Trophoblast cell (in vitro differentiated cells and primary cell): Measurements from ENCODE around the gene GALNT18.
A peak's percentile ranks its signal among the peaks of the same experiment; 100 is the strongest.

Experiments
- DNase-seq, 2 donors: peaks; one replicate each; pipeline ENCODE4 v3.0.0-alpha.2; 2016
- H2AFZ ChIP-seq: 2 replicates; pipeline ENCODE4 v1.6.1; 2013; ENCODE audit warnings: low read length, moderate library complexity, mild to moderate bottlenecking; ENCODE audit not compliant: insufficient read depth, poor library complexity
- H2AK5ac ChIP-seq: 2 replicates; pipeline ENCODE4 v1.6.1; 2013; ENCODE audit warnings: mild to moderate bottlenecking, low read length
- H2BK120ac ChIP-seq: 2 replicates; pipeline ENCODE4 v1.6.1; 2013; ENCODE audit warnings: low read length, mild to moderate bottlenecking, moderate library complexity; ENCODE audit not compliant: insufficient read depth, poor library complexity
- H2BK12ac ChIP-seq: 2 replicates; pipeline ENCODE4 v1.6.1; 2013; ENCODE audit warnings: mild to moderate bottlenecking, low read length, moderate library complexity
- H2BK5ac ChIP-seq: 2 replicates; pipeline ENCODE4 v1.6.1; 2013; ENCODE audit warnings: low read length, low read depth, moderate library complexity, mild to moderate bottlenecking; ENCODE audit not compliant: poor library complexity
- H3K14ac ChIP-seq: 2 replicates; pipeline ENCODE4 v1.6.1; 2013; ENCODE audit warnings: mild to moderate bottlenecking, low read length
- H3K18ac ChIP-seq: 2 replicates; pipeline ENCODE4 v1.6.1; 2013; ENCODE audit warnings: mild to moderate bottlenecking, low read length
- H3K23ac ChIP-seq: 2 replicates; pipeline ENCODE4 v1.6.1; 2013; ENCODE audit warnings: low read length
- H3K27ac ChIP-seq: 2 replicates; pipeline ENCODE4 v1.5.1; 2013; ENCODE audit warnings: low read depth, mild to moderate bottlenecking, inconsistent platforms, low read length, moderate library complexity
- H3K27me3 ChIP-seq: 2 replicates; pipeline ENCODE4 v1.6.1; 2013; ENCODE audit warnings: inconsistent platforms, mild to moderate bottlenecking, low read length, moderate library complexity; ENCODE audit not compliant: insufficient read depth
- H3K36me3 ChIP-seq, 2 experiments: 1 replicate in 1 of 2; 2 replicates in 1 of 2; pipeline ENCODE4 v1.6.1; 2013; ENCODE audit warnings: low read length in 2 of 2, mild to moderate bottlenecking in 2 of 2, moderate library complexity in 1 of 2; ENCODE audit not compliant: insufficient read depth in 2 of 2, control insufficient read depth in 1 of 2
- H3K4ac ChIP-seq: 2 replicates; pipeline ENCODE4 v1.6.1; 2013; ENCODE audit warnings: low read depth, mild to moderate bottlenecking, low read length, moderate library complexity
- H3K4me1 ChIP-seq, 2 experiments: 1 replicate in 1 of 2; 2 replicates in 1 of 2; pipeline ENCODE4 v1.6.1; 2013; ENCODE audit warnings: low read length in 2 of 2, mild to moderate bottlenecking in 2 of 2, moderate library complexity in 1 of 2; ENCODE audit not compliant: insufficient read depth in 2 of 2, control insufficient read depth in 1 of 2
- H3K4me2 ChIP-seq: 2 replicates; pipeline ENCODE4 v1.6.1; 2013; ENCODE audit warnings: inconsistent platforms, mild to moderate bottlenecking, low read length, moderate library complexity
- H3K4me3 ChIP-seq: 2 replicates; pipeline ENCODE4 v1.5.1; 2013; ENCODE audit warnings: mild to moderate bottlenecking, low read depth, low read length, inconsistent platforms
- H3K79me1 ChIP-seq: one replicate; pipeline ENCODE4 v1.6.1; 2013; ENCODE audit warnings: low read length
- H3K79me2 ChIP-seq: 2 replicates; pipeline ENCODE4 v1.6.1; 2013; ENCODE audit warnings: low read length, mild to moderate bottlenecking; ENCODE audit not compliant: control insufficient read depth, insufficient read depth, poor library complexity
- H3K9ac ChIP-seq: 2 replicates; pipeline ENCODE4 v1.6.1; 2013; ENCODE audit warnings: mild to moderate bottlenecking, low read length
- H3K9me3 ChIP-seq: 2 replicates; pipeline ENCODE4 v1.6.1; 2013; ENCODE audit warnings: low read depth, mild to moderate bottlenecking, control low read depth, inconsistent platforms, low read length; ENCODE audit not compliant: insufficient read depth
- H4K12ac ChIP-seq: 2 replicates; pipeline ENCODE4 v1.6.1; 2013; ENCODE audit warnings: low read depth, mild to moderate bottlenecking, low read length, moderate library complexity
- H4K8ac ChIP-seq: 2 replicates; pipeline ENCODE4 v1.6.1; 2013; ENCODE audit warnings: low read depth, mild to moderate bottlenecking, low read length, moderate library complexity
- H4K91ac ChIP-seq: one replicate; pipeline ENCODE4 v1.6.1; 2013; ENCODE audit warnings: low read depth, mild to moderate bottlenecking, low read length, moderate library complexity
- WGBS: extraction: QIAGEN DNeasy Blood & Tissue Kit; methylation state at CpG from one replicate; pipeline ENCODE4 v1.1.7; 2013; ENCODE audit warnings: missing lambda C conversion rate; ENCODE audit not compliant: insufficient read length, insufficient coverage; ENCODE audit errors: extremely low coverage; 5-methylcytosine and 5-hydroxymethylcytosine counted together

Gene GALNT18

GRCh38 chr11:11253497-11253896 is 368.3 kb downstream of the GALNT18 start:
- H3K27me3 ChIP-seq: no peaks in the 10 kb centered on the region
- no peaks in the 10 kb centered on the region for H3K4me1 ChIP-seq
- no peak overlapping the region for H2AK5ac ChIP-seq
- no peak overlapping the region for H3K27ac ChIP-seq
- no peak overlapping the region for H3K4ac ChIP-seq
- H3K4me3 ChIP-seq: no peak overlapping the region
- H4K8ac ChIP-seq: no peak overlapping the region
- H3K9ac ChIP-seq: no peak overlapping the region
- no peaks in the 10 kb centered on the region for H3K36me3 ChIP-seq
- no peak overlapping the region for H2BK5ac ChIP-seq
- H3K4me2 ChIP-seq: no peak overlapping the region
- H4K12ac ChIP-seq: no peak overlapping the region
- H3K79me2 ChIP-seq: no peaks in the 10 kb centered on the region
- no peak overlapping the region for H4K91ac ChIP-seq
- no peak overlapping the region for H2AFZ ChIP-seq
- no CpG with 5 or more reads among the region's 4 CpGs for WGBS
- H2BK120ac ChIP-seq: no peak overlapping the region
- no peak overlapping the region for H2BK12ac ChIP-seq
- no peaks in the 10 kb centered on the region for H3K9me3 ChIP-seq
- no peak overlapping the region for H3K18ac ChIP-seq
- no peak for DNase-seq
- no peaks in the 10 kb centered on the region for H3K79me1 ChIP-seq
- no peak overlapping the region for H3K23ac ChIP-seq
- H3K14ac ChIP-seq: no peak overlapping the region

- H3K4me3 ChIP-seq: no peak overlapping the region
- no peak overlapping the region for H3K4ac ChIP-seq
- H3K27me3 ChIP-seq: no peaks in the 10 kb centered on the region
- H2AFZ ChIP-seq: no peak overlapping the region
- H2AK5ac ChIP-seq: no peak overlapping the region
- no peak overlapping the region for H2BK12ac ChIP-seq
- no peak overlapping the region for H3K18ac ChIP-seq
- no CpG with 5 or more reads among the region's 6 CpGs for WGBS
- no peaks in the 10 kb centered on the region for H3K36me3 ChIP-seq
- H3K79me1 ChIP-seq: no peaks in the 10 kb centered on the region
- H3K14ac ChIP-seq: no peak overlapping the region
- no peak overlapping the region for H4K8ac ChIP-seq
- H2BK5ac ChIP-seq: no peak overlapping the region
- DNase-seq: no peak
- H4K12ac ChIP-seq: no peak overlapping the region
- no peak overlapping the region for H4K91ac ChIP-seq
- H3K9me3 ChIP-seq: no peaks in the 10 kb centered on the region
- H3K9ac ChIP-seq: no peak overlapping the region
- no peak overlapping the region for H3K4me2 ChIP-seq
- H3K23ac ChIP-seq: no peak overlapping the region
- H3K4me1 ChIP-seq: no peaks in the 10 kb centered on the region
- H3K79me2 ChIP-seq: no peaks in the 10 kb centered on the region
- H3K27ac ChIP-seq: no peak overlapping the region
- H2BK120ac ChIP-seq: no peak overlapping the region
Observed at GRCh38 chr11:11252403-11252802, 369.4 kb downstream of the GALNT18 start.

- no peak overlapping the region for H3K9ac ChIP-seq
- H2BK12ac ChIP-seq: no peak overlapping the region
- H2BK5ac ChIP-seq: no peak overlapping the region
- no peak overlapping the region for H3K4me3 ChIP-seq
- no peak overlapping the region for H3K14ac ChIP-seq
- no peaks in the 10 kb centered on the region for H3K79me1 ChIP-seq
- no peaks in the 10 kb centered on the region for H3K27me3 ChIP-seq
- H3K4me1 ChIP-seq: no peaks in the 10 kb centered on the region
- no peak overlapping the region for H3K23ac ChIP-seq
- H3K36me3 ChIP-seq: no peaks in the 10 kb centered on the region
- H2AK5ac ChIP-seq: no peak overlapping the region
- H4K12ac ChIP-seq: no peak overlapping the region
- H2BK120ac ChIP-seq: no peak overlapping the region
- no peak overlapping the region for H4K91ac ChIP-seq
- no peak for DNase-seq
- H4K8ac ChIP-seq: no peak overlapping the region
- H3K4me2 ChIP-seq: no peak overlapping the region
- H3K79me2 ChIP-seq: no peaks in the 10 kb centered on the region
- no peak overlapping the region for H3K4ac ChIP-seq
- no peak overlapping the region for H2AFZ ChIP-seq
- H3K27ac ChIP-seq: no peak overlapping the region
- WGBS: no CpG with 5 or more reads among the region's 4 CpGs
- H3K9me3 ChIP-seq: no peaks in the 10 kb centered on the region
- H3K18ac ChIP-seq: no peak overlapping the region
Observed at GRCh38 chr11:11251394-11251970, 370.3 kb downstream of the GALNT18 start.

- Histone ChIP-seq H3K27ac (no peak overlapping the region), H3K18ac (no peak overlapping the region), H4K8ac (no peak overlapping the region), H3K4me1 (no peaks in the 10 kb centered on the region), H3K9me3 (no peaks in the 10 kb centered on the region), H4K12ac (no peak overlapping the region), H3K14ac (no peak overlapping the region), H3K23ac (no peak overlapping the region), H4K91ac (no peak overlapping the region), H3K4ac (no peak overlapping the region), H2BK120ac (no peak overlapping the region), H2BK12ac (no peak overlapping the region), H3K79me2 (no peaks in the 10 kb centered on the region), H3K36me3 (no peaks in the 10 kb centered on the region), H3K9ac (no peak overlapping the region), H3K27me3 (no peaks in the 10 kb centered on the region), H2AFZ (no peak overlapping the region), H3K79me1 (no peaks in the 10 kb centered on the region), H3K4me2 (no peak overlapping the region), H2BK5ac (no peak overlapping the region), H3K4me3 (no peak overlapping the region), H2AK5ac (no peak overlapping the region)
- DNase-seq: peak; percentile 65 to 87
- WGBS: no CpG with 5 or more reads among the region's 2 CpGs
Observed at GRCh38 chr11:11250470-11250869, 371.3 kb downstream of the GALNT18 start.
